IPS-NIHi7 (cell line): ENCODE data around the gene FAM47E.

Experiments used
- DNase-seq: peaks from one replicate; pipeline ENCODE4 v3.0.0; 2012; ENCODE audit warnings: mixed read lengths; ENCODE audit errors: extremely low spot score

FAM47E gene

DNA sequence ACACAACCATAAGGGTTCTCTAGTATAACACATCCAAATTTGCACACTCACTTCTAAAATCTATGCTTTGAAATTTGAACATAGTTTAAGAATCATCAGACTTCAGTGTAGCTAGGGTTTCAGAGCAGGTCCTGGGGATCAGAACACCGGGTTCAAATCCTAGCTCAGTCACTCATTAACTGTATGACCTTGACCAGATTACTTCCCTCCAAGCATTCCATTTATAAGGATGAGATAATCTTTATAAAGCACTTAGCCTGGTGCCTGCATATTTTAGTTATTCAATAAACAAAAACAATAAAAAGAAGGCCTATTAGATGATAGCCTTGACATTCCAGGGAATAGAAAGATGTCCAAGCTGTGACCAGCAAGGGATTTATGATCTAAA, 50.2 kb downstream of the FAM47E start:
- no peak for DNase-seq

DNA sequence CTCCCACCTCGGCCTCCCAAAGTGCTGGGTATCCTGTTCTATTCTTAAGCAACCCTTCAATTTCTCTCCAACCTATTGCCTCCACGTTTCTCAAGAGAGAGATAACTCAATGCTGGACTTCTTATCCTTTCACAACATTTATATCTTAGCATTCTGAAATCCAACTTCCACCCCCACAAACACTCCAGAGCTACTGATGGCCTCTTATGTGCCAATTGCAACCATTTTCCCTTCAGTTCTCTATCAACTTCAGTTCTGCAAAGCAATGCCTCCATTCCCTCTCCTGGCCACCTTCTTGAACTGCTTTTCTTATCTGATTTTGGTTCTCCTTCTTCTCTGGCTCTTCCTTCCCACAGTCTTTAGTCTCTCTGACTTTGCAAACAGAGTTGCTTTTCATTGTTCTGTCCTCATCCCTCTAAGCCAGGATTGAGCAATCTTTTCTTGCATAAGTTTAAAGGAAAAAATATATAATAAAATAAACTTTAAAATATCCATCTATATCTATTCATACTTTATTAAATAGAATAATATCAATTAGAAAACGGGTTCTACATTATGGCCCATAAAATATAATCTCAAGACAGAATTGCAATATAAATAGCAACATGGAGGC, 51.4 kb downstream of the FAM47E start:
- no peak for DNase-seq

DNA sequence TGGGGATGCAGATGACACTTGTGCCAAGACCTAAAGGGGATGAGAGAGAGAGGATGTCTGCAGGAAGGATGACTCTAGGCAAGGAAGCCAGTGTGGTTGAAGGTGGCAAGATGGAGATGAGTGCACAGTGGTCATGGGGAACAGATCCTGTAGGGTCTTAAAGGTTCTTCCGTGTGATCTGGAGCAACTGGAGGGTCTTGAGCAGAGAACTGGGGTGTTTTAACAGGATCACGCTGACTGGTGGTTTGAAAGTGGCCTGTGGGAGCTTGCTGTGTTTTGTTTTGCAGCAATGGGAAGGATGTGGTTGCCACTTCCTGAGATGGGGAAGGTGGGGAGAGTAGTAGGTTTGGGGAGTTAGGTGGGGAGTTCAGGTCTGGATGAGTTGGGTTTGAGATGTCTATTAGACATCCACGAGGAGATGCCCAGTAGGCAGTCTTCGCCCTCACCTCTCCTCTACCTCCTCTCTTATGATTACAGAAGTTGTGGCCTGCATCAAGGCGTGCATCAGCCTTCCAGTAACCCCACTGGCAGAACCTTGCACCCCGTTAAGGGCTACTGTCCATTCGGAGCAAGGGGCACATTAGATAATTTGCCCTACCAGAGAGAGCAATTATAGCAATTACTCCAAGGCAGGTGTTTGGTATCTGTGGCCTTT, 53.6 kb downstream of the FAM47E start:
- no peak for DNase-seq

DNA sequence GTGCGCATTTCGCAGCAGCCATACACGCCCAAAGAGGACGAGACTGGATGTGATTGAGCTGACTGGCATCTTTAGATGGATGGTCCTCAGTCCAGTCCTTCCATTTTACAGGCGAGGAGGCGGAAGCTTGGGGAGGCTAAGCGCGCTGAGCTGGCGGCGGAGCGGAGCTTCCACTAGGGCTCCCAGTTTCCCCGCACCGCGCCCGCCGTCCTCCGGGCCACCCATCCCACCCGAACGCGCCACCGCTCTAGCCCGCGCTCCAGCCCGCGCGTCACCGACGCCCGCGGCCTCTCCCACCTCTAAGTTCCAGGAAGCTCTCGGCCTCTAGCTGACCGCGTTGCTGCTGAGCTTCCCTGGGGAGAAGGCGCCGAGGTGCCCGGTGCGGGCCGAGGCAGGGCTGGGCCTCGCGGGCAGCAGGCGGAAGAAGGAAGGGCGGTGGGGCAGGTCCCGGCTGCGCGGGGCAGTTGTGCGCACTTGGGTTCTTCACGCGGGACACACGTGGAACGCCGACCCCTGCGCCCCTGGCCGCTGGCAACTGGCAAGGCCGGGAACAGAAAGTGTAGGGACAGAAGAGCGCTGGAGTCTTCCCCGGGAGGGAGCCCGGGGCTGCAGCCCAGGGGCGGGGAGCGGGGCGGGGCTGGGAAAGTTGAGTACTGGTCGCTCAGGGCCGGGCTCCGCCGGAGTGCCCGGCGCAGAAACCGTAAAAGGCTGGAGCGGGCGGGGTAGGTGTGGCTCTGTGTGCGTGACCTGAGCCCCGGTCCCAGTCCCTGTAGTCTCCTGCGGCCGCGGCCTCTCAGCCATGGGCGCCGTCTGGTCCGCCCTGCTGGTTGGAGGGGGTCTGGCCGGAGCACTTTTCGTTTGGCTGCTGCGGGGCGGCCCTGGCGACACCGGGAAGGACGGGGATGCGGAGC, 54.7 kb downstream of the FAM47E start, which contains the start of gene STBD1:
STBD1 (plus strand) TSS at position 763 of the 911 bp plus-strand sequence; CDS start at position 800, 37 bp downstream.
- DNase-seq = peak; percentile 87

DNA sequence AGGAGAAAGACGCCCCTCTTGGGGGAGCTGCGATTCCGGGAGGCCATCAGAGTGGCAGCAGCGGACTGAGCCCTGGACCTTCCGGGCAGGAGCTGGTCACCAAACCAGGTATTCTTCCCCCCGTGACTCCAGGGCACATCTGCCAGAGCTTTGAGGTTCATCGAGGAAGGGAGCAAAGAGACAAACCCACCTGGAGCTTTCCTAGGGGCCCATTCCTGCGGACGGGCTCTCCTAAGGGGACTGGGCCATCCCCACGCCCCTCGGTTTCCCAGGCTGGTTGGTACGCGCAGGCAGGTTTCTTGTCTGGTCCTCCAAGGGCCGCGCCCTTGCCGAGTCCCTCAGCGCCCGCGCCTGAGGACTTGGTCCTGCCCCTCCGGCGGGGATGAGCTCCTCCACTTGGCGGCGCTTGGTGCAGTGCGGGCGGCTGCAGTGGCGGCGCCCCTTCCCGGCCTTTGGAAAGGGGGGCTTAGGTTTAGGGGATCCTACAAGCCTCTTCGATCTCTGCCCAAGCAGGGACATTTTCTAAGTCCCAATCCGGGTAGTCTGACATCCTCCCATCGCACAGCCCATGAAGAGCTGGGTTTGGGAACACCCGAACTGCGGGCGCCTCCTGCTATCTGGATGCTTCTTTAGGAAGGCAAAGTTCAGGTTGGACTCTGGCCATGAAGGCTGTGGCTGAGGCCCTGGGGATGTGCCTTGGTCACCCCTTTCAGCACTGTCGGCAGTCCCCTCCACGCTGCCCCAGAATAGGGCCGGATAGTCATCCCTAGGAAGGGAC, 55.5 kb downstream of the FAM47E start:
- DNase-seq = peak; percentile 84

DNA sequence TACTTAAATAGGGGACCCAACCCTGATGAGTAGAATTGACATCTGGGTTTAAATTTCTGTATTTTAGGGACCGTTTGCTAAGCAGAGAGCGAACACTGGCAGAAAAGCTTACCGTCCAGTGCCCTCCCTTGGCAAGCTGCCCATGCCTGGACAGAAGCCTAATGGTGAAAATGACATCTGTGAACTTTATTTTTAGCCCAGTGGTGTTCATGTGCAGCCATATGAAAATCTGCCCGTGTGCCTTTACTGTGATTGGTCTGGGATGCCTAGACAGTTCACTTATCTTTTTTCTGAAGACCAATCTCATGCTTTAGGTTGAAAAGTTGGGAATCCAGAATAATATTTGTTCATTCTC, 56.1 kb downstream of the FAM47E start:
- DNase-seq = no peak

DNA sequence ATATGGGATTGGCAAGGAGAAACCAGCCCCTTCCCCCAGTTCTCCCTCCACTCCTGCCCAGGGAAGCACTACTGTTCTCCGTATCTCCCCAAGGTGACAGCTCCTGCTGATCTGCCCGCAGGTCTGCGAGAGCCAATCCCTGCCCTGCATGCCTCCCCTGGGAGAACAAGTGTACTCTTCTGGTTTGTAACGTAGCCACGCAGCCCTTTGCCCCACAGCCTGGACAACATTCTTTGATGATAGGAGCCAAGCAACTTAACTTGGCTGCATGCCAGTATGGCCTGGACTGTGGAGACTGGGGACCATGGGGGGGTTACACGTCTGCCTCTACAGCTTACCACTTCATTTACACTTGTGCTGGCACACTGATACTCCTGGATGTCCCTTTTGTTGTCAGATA, 57.0 kb downstream of the FAM47E start:
- DNase-seq = no peak

DNA sequence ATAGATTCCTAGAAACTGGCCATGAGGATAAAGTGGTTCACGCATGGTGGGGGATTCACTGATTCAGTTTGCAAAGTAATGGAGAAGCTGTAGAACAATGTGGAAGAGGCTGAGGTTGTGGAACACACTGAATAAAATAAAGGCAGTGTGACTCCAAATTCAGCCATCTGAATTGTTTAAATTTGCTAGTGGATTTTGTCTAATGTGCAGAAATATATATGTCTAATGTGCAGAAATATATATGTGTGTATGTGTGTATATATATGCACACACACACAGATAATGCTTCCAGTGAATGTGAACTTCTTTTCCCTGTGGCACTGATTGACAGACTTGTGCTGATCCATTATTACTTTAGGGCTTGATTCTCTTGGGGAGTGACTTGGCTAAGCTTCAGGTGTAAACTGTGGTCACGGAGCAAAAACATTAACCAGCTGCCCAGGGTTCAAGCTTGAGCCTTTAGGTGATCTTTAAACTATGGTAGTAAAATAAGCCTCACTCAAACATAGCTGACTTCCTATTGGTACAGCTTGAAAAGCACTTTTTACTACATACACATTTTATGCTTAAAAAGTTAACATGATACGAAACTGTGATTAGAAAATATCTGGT, 58.5 kb downstream of the FAM47E start:
- DNase-seq = no peak

DNA sequence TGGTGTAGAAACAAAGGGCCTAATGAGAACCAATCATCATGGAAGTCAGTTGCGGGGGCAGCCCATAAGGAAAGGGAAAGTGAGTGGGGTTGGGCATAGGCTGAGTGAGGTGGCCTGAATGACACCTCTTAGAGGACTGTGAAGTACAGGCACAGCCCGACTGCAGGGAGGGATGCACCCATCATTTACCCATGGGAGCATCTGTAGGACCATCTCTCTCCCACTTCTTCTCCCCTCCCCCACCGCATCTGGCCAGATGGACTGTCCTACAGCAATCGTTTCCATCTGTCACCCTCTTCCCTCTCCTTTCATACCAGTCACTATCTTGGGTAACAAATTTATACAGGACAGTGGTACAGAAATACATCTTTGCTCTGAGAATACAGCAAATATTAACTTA, 59.2 kb downstream of the FAM47E start:
- DNase-seq = no peak

DNA sequence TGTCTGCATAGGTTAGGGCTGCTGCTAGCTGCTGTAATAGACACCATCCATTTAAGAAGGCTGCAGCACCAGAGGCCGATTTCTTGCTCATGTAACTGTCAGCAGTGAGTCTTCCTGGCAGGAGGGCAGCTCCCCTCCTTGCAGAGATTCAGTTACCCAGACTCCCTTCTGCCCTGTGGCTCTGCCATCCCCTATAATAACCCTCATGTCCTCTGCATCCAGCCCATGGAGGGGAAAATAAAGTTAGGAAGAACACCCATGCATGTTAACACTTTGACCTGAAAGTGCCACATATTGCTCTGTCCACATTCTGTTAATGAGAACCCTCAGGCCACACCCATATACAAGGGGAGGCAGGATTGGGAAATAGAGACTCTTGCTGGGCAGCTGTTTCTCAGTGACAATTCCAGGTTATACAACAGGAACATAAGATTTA, 60.4 kb downstream of the FAM47E start:
- no peak for DNase-seq

DNA sequence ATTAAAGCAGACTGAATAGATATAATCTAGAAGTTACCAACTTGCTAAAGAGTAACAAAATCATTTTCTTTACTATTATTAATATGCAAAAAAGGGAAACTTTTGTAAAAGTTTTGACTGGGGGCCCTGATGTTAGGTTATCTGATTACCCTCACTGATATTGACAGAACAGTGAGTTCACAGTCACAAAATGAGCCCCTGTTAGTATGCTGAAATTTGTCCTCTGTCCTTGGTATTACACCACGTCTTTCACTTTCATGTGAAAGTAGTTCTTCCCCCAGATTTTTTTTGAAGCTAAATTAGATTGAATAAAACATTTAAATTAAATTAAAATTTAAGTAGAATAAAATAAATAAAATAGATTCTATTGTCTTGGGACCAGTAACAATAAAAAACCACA, 60.9 kb downstream of the FAM47E start:
- no peak for DNase-seq

DNA sequence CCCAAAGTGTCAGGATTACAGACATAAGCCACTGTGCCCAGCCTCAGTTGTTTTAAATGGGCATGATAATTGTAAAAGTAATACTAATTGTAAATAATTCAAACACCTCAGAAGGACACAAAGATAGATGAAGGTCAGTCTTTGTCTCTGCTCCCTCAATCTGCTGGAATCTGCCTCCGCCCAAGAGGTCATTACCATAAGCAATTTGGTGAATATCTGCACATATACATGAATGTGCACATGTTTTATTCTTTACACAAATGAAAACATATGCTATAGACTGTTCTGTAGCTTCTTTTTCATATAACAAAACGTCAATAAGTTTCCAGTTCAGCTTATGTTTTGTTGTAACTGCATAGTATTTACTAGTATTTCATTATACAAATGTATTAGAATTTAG, 62.0 kb downstream of the FAM47E start:
- DNase-seq = no peak

DNA sequence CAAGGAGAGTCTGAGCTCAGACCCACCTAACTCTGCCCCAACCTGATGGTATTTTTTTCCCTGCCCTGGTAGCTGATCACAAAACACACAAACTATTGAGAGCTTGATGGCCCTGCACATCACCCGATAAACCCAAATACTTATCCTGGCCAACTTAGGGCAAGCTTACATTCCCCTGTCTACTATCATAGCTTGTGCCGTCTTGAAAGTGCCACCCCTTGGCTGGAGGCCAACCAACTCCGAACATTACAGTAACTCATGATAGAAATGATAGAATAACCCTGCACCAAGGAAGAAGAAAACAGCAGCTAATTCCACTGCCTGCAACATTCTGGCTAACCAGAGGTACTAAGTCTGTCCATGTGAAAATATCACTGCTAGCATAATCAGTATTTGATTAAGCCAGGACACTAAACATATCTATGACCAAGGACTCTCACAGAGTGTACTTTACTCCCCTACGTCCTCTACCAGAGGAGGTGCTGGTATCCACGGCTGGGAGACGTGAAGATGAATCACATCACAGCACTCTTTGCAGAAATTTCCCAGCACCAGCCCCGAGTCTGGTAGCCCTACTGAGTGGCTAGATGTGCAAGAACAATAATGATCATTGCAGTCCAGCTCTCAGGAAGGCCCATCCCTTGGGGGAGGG, 63.9 kb downstream of the FAM47E start:
- DNase-seq = no peak

DNA sequence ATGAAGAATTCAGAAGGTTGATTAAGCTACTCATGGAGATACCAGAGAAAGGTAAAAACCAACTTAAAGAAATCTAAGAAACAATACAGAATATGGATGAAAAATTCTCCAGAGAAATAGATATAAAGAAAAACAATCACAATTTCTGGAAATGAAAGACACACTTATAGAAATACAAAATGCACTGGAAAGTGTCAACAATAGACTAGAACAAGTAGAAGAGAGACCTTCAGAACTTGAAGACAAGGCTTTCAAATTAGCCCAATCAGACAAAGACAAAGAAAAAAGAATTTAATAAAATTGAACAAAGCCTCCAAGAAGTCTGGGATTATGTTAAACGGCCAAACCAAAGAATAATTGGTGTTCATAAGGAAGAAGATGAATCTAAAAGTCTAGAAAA, 64.6 kb downstream of the FAM47E start:
- no peak for DNase-seq

DNA sequence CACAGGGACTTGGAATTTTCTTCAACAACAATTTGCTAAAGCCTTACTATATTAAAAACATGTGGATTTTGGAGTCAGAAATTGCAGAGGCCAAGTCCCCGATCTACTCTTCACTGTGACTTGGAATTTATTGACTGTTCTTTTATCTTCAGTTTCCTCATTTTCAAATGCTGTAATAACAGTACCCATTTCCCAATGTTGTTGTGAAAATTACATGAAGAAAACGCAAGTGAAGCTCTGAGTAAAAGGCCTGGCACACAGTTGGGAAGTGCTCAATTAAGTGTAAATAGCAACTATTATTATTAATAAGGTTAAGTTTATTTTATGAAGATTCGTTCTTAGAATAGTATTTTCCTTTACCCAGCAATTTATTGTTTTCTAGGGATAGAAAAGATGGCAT, 70.7 kb downstream of the FAM47E start:
- no peak for DNase-seq

DNA sequence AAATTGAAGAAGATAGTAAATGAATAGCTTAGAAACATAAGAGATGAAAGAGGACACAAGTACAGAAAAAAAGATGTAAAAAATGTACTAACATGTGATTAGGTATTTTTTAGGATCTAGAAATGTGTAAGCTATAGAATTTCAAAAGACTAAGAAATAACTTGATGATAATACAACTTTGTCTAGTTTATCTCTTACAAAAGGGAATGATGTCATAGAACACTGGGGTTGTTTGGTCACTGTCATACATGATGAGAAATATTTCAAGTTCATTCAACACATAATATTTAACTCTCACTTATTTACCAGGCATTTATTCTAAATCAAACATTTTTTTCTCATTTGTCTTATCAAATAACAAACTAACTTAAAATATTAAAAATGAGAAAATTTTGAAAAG, 73.6 kb downstream of the FAM47E start:
- DNase-seq = no peak

DNA sequence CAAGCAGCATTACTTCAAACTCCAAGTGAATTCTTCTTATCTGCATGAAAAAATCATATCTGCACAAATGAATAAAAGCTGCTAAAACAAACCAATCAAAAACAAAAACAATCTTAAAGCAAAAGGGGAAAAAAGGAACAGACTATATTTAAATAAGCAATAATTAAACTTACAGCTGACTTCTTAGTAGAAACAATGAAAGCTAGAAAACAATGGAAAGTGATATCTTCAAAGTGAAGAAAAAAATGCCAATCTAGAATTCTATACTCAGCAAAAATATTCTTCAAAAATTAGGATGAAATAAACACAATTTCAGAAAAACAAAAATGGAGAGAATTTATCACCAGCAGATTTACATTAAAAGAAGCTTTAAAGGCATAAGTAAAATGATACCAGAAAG, 75.0 kb downstream of the FAM47E start:
- DNase-seq = no peak
